Suprapubic skin (tissue), 4 donors: ENCODE data around the gene ST7L.

ENCODE experiments used
- CTCF ChIP-seq, 2 donors: fragments of 200-600 bp in 1 of 2; fragments of 450-650 bp in 1 of 2; sonication (generic) in 1 of 2; IDR thresholded peaks; one replicate each; pipeline ENCODE4 v1.5.1; 2016 to 2019; ENCODE audit warnings: antibody characterized with exemption in 2 of 2, mild to moderate bottlenecking in 1 of 2, moderate library complexity in 1 of 2
- EP300 ChIP-seq: sonication (generic); formaldehyde crosslinking; IDR thresholded peaks from one replicate; pipeline ENCODE4 v1.6.1; 2017; ENCODE audit warnings: antibody characterized with exemption
- POLR2A ChIP-seq, 2 donors: fragments of 450-650 bp; IDR thresholded peaks; one replicate each; pipeline ENCODE4 v1.6.1; 2017; ENCODE audit warnings: antibody characterized with exemption in 2 of 2, mild to moderate bottlenecking in 2 of 2, moderate library complexity in 2 of 2
- POLR2AphosphoS5 ChIP-seq, 3 donors: sonication (generic); formaldehyde crosslinking; IDR thresholded peaks; one replicate each; pipeline ENCODE4 v1.6.1; 2017; ENCODE audit warnings: antibody characterized with exemption in 3 of 3

GRCh38 chr1:112538883-112539282, 80.1 kb downstream of the ST7L start:
- no peak for TF ChIP-seq CTCF (IDR thresholded peaks at IDR 0.05)
- TF ChIP-seq POLR2A (IDR thresholded peaks at IDR 0.05), result no peak
- no peak for TF ChIP-seq POLR2AphosphoS5 (IDR thresholded peaks at IDR 0.05)
- TF ChIP-seq EP300, result no peak
